ENCODE measurements around the gene SP1.

SP1 gene

GRCh38 chr12:53380104-53380793 is at the start of gene SP1 (continued):
- TF ChIP-seq GLIS1 (tag by site-specific recombination; IDR thresholded peaks at IDR 0.05) (peak; percentile 75), KLF16 (tag by site-specific recombination; IDR thresholded peaks at IDR 0.05) (0 out of 2 replicates have a peak, but pooled peaks have one; percentile 21), PRDM2 (tag by site-specific recombination; IDR thresholded peaks at IDR 0.05; ENCODE audit: borderline replicate concordance) (no peak), ZNF777 (tag by site-specific recombination; IDR thresholded peaks at IDR 0.05; ENCODE audit: borderline replicate concordance) (no peak), PATZ1 (tag by site-specific recombination; IDR thresholded peaks at IDR 0.05) (peak; percentile 94), ZNF626 (tag by site-specific recombination; IDR thresholded peaks at IDR 0.05) (no peak), ZBTB26 (tag by site-specific recombination; optimal IDR thresholded peaks at IDR 0.05) (peak; percentile 60), KLF8 (tag by site-specific recombination; IDR thresholded peaks at IDR 0.05) (peak; percentile 10), ZEB2 (tag by site-specific recombination; IDR thresholded peaks at IDR 0.05) (peak; percentile 28; the same call in 1 of the 2 replicates), ZNF157 (tag by site-specific recombination; IDR thresholded peaks at IDR 0.05) (no peak), ZSCAN30 (tag by site-specific recombination; IDR thresholded peaks at IDR 0.05) (peak; percentile 69; the same call in 1 of the 2 replicates), ZNF521 (tag by site-specific recombination; IDR thresholded peaks at IDR 0.05) (no peak), ZNF335 (tag by site-specific recombination; conservative IDR thresholded peaks at IDR 0.05) (no peak), ZNF398 (tag by site-specific recombination; IDR thresholded peaks at IDR 0.05) (peak; percentile 88), KLF1 (tag by site-specific recombination; IDR thresholded peaks at IDR 0.05) (no peak), ZNF324 (tag by site-specific recombination; IDR thresholded peaks at IDR 0.05) (no peak), HOXD13 (CRISPR knock-in tag; IDR thresholded peaks at IDR 0.05; ENCODE audit: borderline replicate concordance) (no peak), ZSCAN16 (tag by site-specific recombination; IDR thresholded peaks at IDR 0.05) (no peak)

Measured in HEK293 (cell line).